PC-3 (cell line): ENCODE data around the gene DROSHA. TPM values are rescaled to one million over a fixed set of nuclear protein-coding genes. Genes with fewer than 3 reads are reported as not detected.

ENCODE experiments used
- ATAC-seq: fragments of 200-7000 bp; cut with Tn5 transposase; 2 replicates; pipeline ENCODE4 v1.9.1; 2020; ENCODE audit warnings: mild to moderate bottlenecking, moderate library complexity
- BruUV-seq: library from RNA; stranded (reverse); fragments of 400-500 nt; replicated peaks from 2 replicates; lab custom pipeline; 2021; lab: Mats Ljungman, UMichigan
- CTCF ChIA-PET: fragments of 300-600 bp; sonication (Branson Sonifier 250); formaldehyde crosslinking; loops from one replicate; lab custom pipeline; 2022; ENCODE audit warnings: antibody characterized with exemption; lab: Charles Lee
- POLR2A ChIA-PET: fragments of 300-600 bp; sonication (Branson Sonifier 250); formaldehyde crosslinking; loops from one replicate; lab custom pipeline; 2022; ENCODE audit warnings: antibody characterized with exemption; ENCODE audit not compliant: unreplicated experiment; lab: Charles Lee
- DNase-seq: peaks from one replicate; pipeline ENCODE4 v3.0.0-alpha.2; 2015
- H2AFZ ChIP-seq: fragments of 300-600 bp; sonication (generic); 2 replicates; pipeline ENCODE4 v1.6.0; 2016; ENCODE audit warnings: antibody characterized with exemption, low read length
- H3F3A ChIP-seq: fragments of 300-600 bp; sonication (generic); one replicate; pipeline ENCODE4 v1.6.0; 2017; ENCODE audit warnings: antibody characterized with exemption, low read length, control low read depth, mild to moderate bottlenecking; ENCODE audit not compliant: unreplicated experiment
- H3K27ac ChIP-seq: fragments of 300-600 bp; sonication (generic); 2 replicates; pipeline ENCODE4 v1.5.1; 2016; ENCODE audit warnings: mild to moderate bottlenecking, low read length
- H3K27me3 ChIP-seq: fragments of 300-600 bp; sonication (generic); 2 replicates; pipeline ENCODE4 v1.6.1; 2016; ENCODE audit warnings: low read length, mixed read lengths
- H3K36me3 ChIP-seq: fragments of 300-600 bp; sonication (generic); 2 replicates; pipeline ENCODE4 v1.6.1; 2016; ENCODE audit warnings: low read depth, mixed run types, low read length, mixed read lengths
- H3K4me1 ChIP-seq: fragments of 300-600 bp; sonication (generic); 2 replicates; pipeline ENCODE4 v1.5.1; 2016; ENCODE audit warnings: low read length; ENCODE audit not compliant: insufficient read depth
- H3K4me2 ChIP-seq: fragments of 300-600 bp; sonication (generic); 2 replicates; pipeline ENCODE4 v1.6.0; 2016; ENCODE audit warnings: low read length
- H3K4me3 ChIP-seq: fragments of 300-600 bp; sonication (generic); 2 replicates; pipeline ENCODE4 v1.5.1; 2016; ENCODE audit warnings: mild to moderate bottlenecking, low read length, mixed read lengths
- H3K79me2 ChIP-seq: fragments of 300-600 bp; sonication (generic); 2 replicates; pipeline ENCODE4 v1.6.1; 2017; ENCODE audit warnings: low read length, mixed read lengths
- H3K9ac ChIP-seq: fragments of 300-600 bp; sonication (generic); 2 replicates; pipeline ENCODE4 v1.6.0; 2016; ENCODE audit warnings: mild to moderate bottlenecking, low read length
- H3K9me2 ChIP-seq: fragments of 300-600 bp; sonication (generic); replicated peaks from 2 replicates; pipeline ENCODE4 v1.6.1; 2016; ENCODE audit warnings: mixed run types, low read length, mixed read lengths
- H3K9me3 ChIP-seq: fragments of 300-600 bp; sonication (generic); 2 replicates; pipeline ENCODE4 v1.6.1; 2016; ENCODE audit warnings: low read length, mixed read lengths
- H4K20me1 ChIP-seq: fragments of 300-600 bp; sonication (generic); 2 replicates; pipeline ENCODE4 v1.6.1; 2016; ENCODE audit warnings: low read length, mixed read lengths
- EZH2 ChIP-seq: fragments of 300-600 bp; sonication (generic); IDR thresholded peaks from one replicate; pipeline ENCODE4 v1.6.1; 2017; ENCODE audit warnings: antibody characterized with exemption, mild to moderate bottlenecking, low read length; ENCODE audit not compliant: unreplicated experiment
- EZH2phosphoT487 ChIP-seq: fragments of 300-600 bp; sonication (generic); IDR thresholded peaks from 2 replicates; pipeline ENCODE4 v1.6.1; 2018; ENCODE audit warnings: mild to moderate bottlenecking, antibody characterized with exemption, low read length, borderline replicate concordance
- intact Hi-C: fragments of 100-400 bp; cut with micrococcal nuclease; formaldehyde crosslinking; loops from 2 replicates; pipeline ENCODE4 v1.9.0; 2023
- total RNA-seq: library from RNA; depleted of rRNA; stranded (reverse); fragments of >200 nt; gene quantifications from 2 replicates; pipeline ENCODE4 v1.2.3, GENCODE V29; 2014
- TF ChIP-seq, protein P1 (sequence below): fragments of 300-600 bp; sonication (generic); conservative IDR thresholded peaks from 2 replicates; pipeline ENCODE4 v1.5.1; 2017; ENCODE audit warnings: antibody characterized with exemption, low read depth, mild to moderate bottlenecking, low read length

Gene DROSHA
- total RNA-seq, 1 experiment from 2014 or later, result 60.7 TPM

DNA sequence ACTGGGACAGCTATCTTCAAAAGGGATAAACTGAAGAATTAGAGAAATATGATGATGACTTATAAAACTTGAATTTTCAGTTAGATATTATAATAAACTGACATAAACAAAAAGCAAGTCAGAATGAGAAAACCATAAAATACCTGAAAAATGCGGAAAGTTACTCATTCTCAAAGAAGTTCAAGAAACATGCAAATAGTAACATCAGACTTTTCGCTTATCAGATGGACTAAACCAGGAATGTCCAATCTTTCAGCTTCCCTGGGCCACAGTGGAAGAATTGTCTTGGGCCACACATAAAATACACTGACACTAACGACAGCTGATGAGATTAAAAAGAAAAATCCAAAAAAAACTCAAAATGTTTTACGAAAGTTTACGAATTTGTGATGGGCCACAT lies 53.9 kb downstream of the DROSHA start:
- ATAC-seq, result no peak
- peaks cover 6% of the 10 kb centered on the region; the same call in 1 of the 2 replicates for H3K36me3 ChIP-seq

DNA sequence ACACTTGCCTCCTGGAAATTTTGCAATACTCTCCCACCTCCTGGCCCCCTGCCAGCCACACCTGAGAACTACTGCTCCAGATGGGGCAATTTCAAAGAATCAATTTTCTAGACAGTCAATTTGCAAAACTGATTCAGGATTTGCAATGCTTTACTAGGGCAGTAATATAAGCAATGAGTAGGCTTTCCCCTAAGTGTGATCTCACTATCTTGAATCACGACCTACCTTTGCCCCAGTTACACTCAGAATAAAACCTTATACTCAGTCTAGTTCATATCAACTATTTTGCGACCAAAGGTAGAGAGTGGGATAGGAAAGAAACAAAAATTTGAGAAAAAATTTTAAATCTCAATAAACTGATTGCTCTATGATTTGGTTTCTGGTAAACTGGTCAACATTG lies 54.4 kb downstream of the DROSHA start:
- TF ChIP-seq, protein P1, sequence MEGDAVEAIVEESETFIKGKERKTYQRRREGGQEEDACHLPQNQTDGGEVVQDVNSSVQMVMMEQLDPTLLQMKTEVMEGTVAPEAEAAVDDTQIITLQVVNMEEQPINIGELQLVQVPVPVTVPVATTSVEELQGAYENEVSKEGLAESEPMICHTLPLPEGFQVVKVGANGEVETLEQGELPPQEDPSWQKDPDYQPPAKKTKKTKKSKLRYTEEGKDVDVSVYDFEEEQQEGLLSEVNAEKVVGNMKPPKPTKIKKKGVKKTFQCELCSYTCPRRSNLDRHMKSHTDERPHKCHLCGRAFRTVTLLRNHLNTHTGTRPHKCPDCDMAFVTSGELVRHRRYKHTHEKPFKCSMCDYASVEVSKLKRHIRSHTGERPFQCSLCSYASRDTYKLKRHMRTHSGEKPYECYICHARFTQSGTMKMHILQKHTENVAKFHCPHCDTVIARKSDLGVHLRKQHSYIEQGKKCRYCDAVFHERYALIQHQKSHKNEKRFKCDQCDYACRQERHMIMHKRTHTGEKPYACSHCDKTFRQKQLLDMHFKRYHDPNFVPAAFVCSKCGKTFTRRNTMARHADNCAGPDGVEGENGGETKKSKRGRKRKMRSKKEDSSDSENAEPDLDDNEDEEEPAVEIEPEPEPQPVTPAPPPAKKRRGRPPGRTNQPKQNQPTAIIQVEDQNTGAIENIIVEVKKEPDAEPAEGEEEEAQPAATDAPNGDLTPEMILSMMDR, result no peak
- TF ChIP-seq EZH2, result no peak
- no peak for TF ChIP-seq EZH2phosphoT487
- H3K9me2 ChIP-seq, result no peaks in the 10 kb centered on the region
- ATAC-seq (no peak), DNase-seq (no peak)
- peaks cover 5% of the 10 kb centered on the region; the same call in 1 of the 2 replicates for H3K36me3 ChIP-seq
- no peak overlapping the region for H3K27ac ChIP-seq
- no peak overlapping the region for H2AFZ ChIP-seq
- H4K20me1 ChIP-seq, result no peaks in the 10 kb centered on the region
- H3K9ac ChIP-seq, result no peak overlapping the region
- ChIA-PET POLR2A (no interaction called here), CTCF (no interaction called here)
- no peaks in the 10 kb centered on the region for H3K4me1 ChIP-seq
- H3K9me3 ChIP-seq, result no peaks in the 10 kb centered on the region
- H3K4me3 ChIP-seq, result no peak overlapping the region
- no peaks in the 10 kb centered on the region for H3F3A ChIP-seq
- H3K79me2 ChIP-seq, result no peaks in the 10 kb centered on the region
- BruUV-seq, result no TSS peak
- intact Hi-C loops, result no loop called here
- H3K27me3 ChIP-seq, result no peaks in the 10 kb centered on the region
- H3K4me2 ChIP-seq, result no peak overlapping the region

More for the DNA sequence above, 53.9 kb downstream of the DROSHA start:
- TF ChIP-seq, protein P1, result no peak
- TF ChIP-seq EZH2phosphoT487 (no peak), EZH2 (no peak)
- no peaks in the 10 kb centered on the region for H3K27me3 ChIP-seq
- POLR2A ChIA-PET, result no interaction called here
- H3K79me2 ChIP-seq, result no peaks in the 10 kb centered on the region
- no TSS peak for BruUV-seq
- H3K4me1 ChIP-seq, result no peaks in the 10 kb centered on the region
- no peaks in the 10 kb centered on the region for H4K20me1 ChIP-seq
- H3K9me3 ChIP-seq, result no peaks in the 10 kb centered on the region
- H3K4me2 ChIP-seq, result no peak overlapping the region
- CTCF ChIA-PET, result no interaction called here
- H3F3A ChIP-seq, result no peaks in the 10 kb centered on the region
- intact Hi-C loops, result no loop called here
- no peak overlapping the region for H3K27ac ChIP-seq
- H3K4me3 ChIP-seq, result no peak overlapping the region
- no peak for DNase-seq
- no peak overlapping the region for H2AFZ ChIP-seq
- H3K9ac ChIP-seq, result no peak overlapping the region
- no peaks in the 10 kb centered on the region for H3K9me2 ChIP-seq

DNA sequence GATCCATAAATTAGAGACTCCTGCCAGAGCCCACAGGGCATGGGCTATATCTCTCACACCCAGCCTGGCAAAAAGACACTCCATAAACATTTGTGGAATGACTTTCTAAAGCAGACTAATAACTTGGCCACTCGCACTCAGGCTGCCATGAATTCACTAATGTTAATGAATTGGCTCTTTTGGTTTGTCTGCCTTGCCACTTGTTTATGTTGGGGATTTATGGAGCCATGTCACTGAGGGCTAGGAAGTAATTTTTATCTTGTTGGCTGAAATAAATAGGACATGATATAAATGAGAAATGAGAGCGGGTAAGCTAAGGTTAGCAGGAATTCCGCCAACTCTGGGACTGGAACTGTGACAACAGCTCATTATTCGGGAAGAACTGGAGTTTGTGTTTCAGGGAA lies 55.2 kb downstream of the DROSHA start:
- TF ChIP-seq, protein P1, result no peak
- TF ChIP-seq EZH2 (no peak), EZH2phosphoT487 (no peak)
- ATAC-seq (no peak), DNase-seq (no peak)
- Histone ChIP-seq H3F3A (no peaks in the 10 kb centered on the region), H3K4me1 (no peaks in the 10 kb centered on the region), H3K27me3 (no peaks in the 10 kb centered on the region), H3K36me3 (peaks cover 9% of the 10 kb centered on the region; the same call in 1 of the 2 replicates), H4K20me1 (no peaks in the 10 kb centered on the region), H3K9me2 (no peaks in the 10 kb centered on the region), H3K4me3 (no peak overlapping the region), H3K79me2 (no peaks in the 10 kb centered on the region), H3K9me3 (no peaks in the 10 kb centered on the region), H3K9ac (no peak overlapping the region), H3K4me2 (no peak overlapping the region), H3K27ac (no peak overlapping the region), H2AFZ (no peak overlapping the region)
- ChIA-PET POLR2A (no interaction called here), CTCF (no interaction called here)
- BruUV-seq, result no TSS peak
- intact Hi-C loops, result no loop called here
